GM13976 (cell line): ENCODE results near the gene KLRC2.
"Not testable (repeated sequence)": the region's sequence is repeated elsewhere in the genome, so short reads cannot be mapped to it uniquely, and the experiment has no call there.

ENCODE experiments used
- DNase-seq: peaks from one replicate; pipeline ENCODE4 v3.0.0; 2012; ENCODE audit warnings: low spot score
- in situ Hi-C: fragments of 300-500 bp; cut with MboI; formaldehyde crosslinking; loops from one replicate; pipeline ENCODE4 v1.12.0; 2022; ENCODE audit warnings: low sequenced_read_pairs, mixed read lengths, inconsistent platforms; ENCODE audit not compliant: unreplicated experiment
- TF ChIP-seq, protein P1 (sequence below): IDR thresholded peaks from 2 replicates; pipeline ENCODE4 v1.5.1; 2012; ENCODE audit warnings: borderline replicate concordance, mild to moderate bottlenecking; ENCODE audit not compliant: insufficient read depth; ENCODE audit errors: extremely low read depth, missing control alignments, control extremely low read depth

KLRC2 gene

DNA sequence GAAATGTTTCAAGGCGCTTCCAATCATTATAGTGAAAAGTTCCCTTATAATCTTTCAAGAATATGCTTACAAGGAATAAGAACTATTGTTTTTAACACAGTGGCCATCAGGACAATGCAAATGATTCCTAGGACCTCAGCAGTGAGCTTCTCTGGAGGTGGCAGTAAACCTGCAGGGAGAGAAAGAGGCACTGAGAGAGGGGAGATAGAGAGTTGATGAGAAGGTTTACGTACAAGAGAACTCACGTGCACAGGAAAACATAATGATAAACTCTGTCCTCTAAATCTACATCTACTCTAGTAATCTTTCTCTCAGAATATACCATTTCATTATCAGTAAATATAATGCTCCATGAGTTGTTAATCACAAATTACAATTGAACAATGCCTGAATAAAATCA lies 27.0 kb downstream of the KLRC2 start:
- in situ Hi-C loops = no loop called here
- DNase-seq = no peak
- TF ChIP-seq, protein P1, sequence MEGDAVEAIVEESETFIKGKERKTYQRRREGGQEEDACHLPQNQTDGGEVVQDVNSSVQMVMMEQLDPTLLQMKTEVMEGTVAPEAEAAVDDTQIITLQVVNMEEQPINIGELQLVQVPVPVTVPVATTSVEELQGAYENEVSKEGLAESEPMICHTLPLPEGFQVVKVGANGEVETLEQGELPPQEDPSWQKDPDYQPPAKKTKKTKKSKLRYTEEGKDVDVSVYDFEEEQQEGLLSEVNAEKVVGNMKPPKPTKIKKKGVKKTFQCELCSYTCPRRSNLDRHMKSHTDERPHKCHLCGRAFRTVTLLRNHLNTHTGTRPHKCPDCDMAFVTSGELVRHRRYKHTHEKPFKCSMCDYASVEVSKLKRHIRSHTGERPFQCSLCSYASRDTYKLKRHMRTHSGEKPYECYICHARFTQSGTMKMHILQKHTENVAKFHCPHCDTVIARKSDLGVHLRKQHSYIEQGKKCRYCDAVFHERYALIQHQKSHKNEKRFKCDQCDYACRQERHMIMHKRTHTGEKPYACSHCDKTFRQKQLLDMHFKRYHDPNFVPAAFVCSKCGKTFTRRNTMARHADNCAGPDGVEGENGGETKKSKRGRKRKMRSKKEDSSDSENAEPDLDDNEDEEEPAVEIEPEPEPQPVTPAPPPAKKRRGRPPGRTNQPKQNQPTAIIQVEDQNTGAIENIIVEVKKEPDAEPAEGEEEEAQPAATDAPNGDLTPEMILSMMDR = no peak

DNA sequence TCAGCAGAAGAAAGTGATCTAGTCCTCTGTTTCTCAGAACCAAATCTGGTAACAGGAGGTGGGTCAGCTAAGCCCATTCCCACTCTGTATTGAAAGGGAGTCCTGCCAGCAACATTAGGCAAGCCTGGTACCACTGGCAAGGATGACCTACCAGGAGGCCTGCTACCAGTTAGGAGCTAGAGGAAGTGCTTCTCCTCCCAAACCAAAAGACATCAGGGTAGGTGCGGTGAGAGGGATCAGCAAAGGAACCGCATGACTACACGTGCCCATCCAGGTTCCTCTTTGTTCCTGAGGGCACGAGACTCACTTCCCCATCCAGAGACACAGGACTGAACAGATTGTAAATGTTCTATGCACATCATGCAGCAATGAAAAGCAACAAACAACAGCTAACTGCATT lies 29.1 kb downstream of the KLRC2 start:
- TF ChIP-seq, protein P1 = no peak
- no peak for DNase-seq
- in situ Hi-C loops = no loop called here

DNA sequence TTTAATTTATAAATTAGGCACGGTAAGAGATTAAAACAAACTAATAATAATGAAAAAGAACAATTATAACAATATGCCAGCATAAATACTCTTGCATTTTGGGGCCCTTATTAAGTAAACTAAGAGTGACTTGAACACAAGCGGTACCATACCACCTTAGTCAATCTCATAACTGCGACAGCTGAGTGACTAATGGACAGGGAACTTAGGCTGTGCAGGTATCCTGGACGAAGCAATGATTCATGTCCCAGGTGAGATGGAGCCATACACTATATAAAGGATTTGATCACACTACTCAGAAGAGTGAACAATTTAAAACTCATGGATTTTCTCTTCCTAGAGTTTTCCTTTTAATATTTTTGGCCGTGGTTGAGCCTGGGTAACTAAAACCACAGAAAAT lies 30.5 kb downstream of the KLRC2 start:
- in situ Hi-C loops = no loop called here
- DNase-seq = no peak
- TF ChIP-seq, protein P1 = no peak

DNA sequence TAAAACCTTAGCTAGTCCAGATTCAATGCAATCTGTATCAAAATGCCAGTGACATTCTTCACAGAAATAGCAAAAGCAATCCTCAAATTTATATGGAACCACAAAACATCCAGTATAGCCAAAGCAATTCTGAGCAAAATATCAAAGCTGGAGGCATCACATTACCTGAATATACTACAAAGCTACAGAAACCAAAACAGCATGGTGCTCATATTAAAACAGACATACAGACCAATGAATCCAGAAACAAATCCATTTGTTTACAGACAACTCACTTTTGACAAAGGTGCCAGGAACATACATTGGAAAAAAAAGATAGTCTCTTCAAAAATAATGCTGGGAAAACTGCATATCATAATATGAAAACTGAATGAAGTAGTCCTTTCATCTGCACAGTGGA lies 31.0 kb downstream of the KLRC2 start:
- in situ Hi-C loops = no loop called here
- TF ChIP-seq, protein P1 = no peak
- no peak for DNase-seq

DNA sequence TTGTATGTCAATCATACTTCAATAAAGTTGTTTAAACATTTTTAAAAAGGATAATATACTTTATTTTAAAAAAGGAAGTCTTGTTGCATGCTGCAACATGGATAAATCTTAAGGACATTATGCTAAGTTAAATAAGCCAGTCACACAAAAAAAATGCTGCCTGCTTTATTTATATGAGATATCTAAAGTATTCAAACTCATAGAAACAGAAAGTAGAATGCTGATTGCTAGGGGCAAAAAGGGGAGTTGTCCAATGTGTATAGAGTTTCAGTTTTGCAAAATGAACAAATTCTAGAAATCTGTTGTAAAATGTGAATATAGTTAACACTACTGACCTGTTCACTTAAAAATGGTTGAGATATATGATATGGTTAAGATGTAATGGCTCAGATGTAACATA lies 35.0 kb downstream of the KLRC2 start:
- DNase-seq = no peak
- in situ Hi-C loops = no loop called here
- TF ChIP-seq, protein P1 = no peak

- in situ Hi-C loops = no loop called here
- TF ChIP-seq, protein P1 = no peak
- DNase-seq = no peak
These were observed 37.6 kb downstream of the KLRC2 start for GRCh38 chr12:10398168-10398567.

- TF ChIP-seq, protein P1 = no peak
- no peak for DNase-seq
- in situ Hi-C loops = no loop called here
These were observed 38.5 kb downstream of the KLRC2 start for GRCh38 chr12:10397296-10397695.

DNA sequence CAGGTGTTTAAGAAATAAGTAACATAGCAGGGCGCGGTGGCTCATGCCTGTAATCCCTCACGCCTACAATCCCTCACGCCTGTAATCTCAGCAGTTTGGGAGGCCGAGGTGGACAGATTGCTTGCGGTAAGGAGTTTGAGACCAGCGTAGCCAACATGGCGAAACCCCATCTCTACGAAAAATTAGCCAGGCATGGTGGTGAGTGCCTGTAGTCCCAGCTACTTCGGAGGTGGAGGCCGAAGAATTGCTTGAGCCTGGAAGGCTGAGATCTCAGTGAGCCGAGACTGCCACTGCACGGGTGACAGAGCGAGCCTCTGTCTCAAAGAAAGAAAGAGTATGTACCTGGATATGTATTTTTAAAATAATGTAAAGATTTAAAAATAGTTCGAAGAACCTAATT lies 39.6 kb downstream of the KLRC2 start:
- DNase-seq, in situ Hi-C loops: not testable (repeated sequence)
